Measurements from ENCODE around the gene IDE.
"Not testable (repeated sequence)": the region's sequence is repeated elsewhere in the genome, so short reads cannot be mapped to it uniquely, and the experiment has no call there.

The IDE gene

GRCh38 chr10:92573798-92574547, at the start of gene IDE:
TSS of gene IDE (minus strand) at chr10:92574093. CDS start at chr10:92574019, 74 bp downstream.
- peak within 1 kb of the TSS; percentile 86 for H3K4me3 Mint-ChIP-seq
- peaks cover 45% of the 10 kb centered on the region for H3K4me1 Mint-ChIP-seq (ENCODE audit: low read depth)
- no peaks in the 10 kb centered on the region for H3K27me3 Mint-ChIP-seq
- H3K36me3 Mint-ChIP-seq (ENCODE audit: low read depth) = peaks cover 20% of the 10 kb centered on the region
- peak within 1 kb of the TSS; percentile 80 for H3K27ac Mint-ChIP-seq
- H3K9me3 Mint-ChIP-seq = no peaks in the 10 kb centered on the region

- Mint-ChIP-seq H3K4me1 (ENCODE audit: low read depth) (no peaks in the 10 kb centered on the region), H3K36me3 (ENCODE audit: low read depth) (peaks cover 70% of the 10 kb centered on the region), H3K27ac (no peak overlapping the region), H3K4me3 (no peak overlapping the region), H3K27me3 (no peaks in the 10 kb centered on the region), H3K9me3 (no peaks in the 10 kb centered on the region)
Observed at GRCh38 chr10:92619368-92619767, 45.5 kb upstream of the IDE start.

GRCh38 chr10:92615515-92615914, 41.6 kb upstream of the IDE start:
- no peak overlapping the region for H3K4me3 Mint-ChIP-seq
- no peaks in the 10 kb centered on the region for H3K4me1 Mint-ChIP-seq (ENCODE audit: low read depth)
- H3K36me3 Mint-ChIP-seq (ENCODE audit: low read depth) = peaks cover 57% of the 10 kb centered on the region
- H3K9me3 Mint-ChIP-seq = no peaks in the 10 kb centered on the region
- no peak overlapping the region for H3K27ac Mint-ChIP-seq
- H3K27me3 Mint-ChIP-seq = no peaks in the 10 kb centered on the region

GRCh38 chr10:92604841-92605240, 30.9 kb upstream of the IDE start:
- Mint-ChIP-seq H3K4me1 (ENCODE audit: low read depth) (peaks cover 27% of the 10 kb centered on the region), H3K36me3 (ENCODE audit: low read depth) (peaks cover 55% of the 10 kb centered on the region), H3K27ac (no peak overlapping the region), H3K4me3 (no peak overlapping the region), H3K9me3 (no peaks in the 10 kb centered on the region), H3K27me3 (no peaks in the 10 kb centered on the region)

- peaks cover 33% of the 10 kb centered on the region for H3K4me1 Mint-ChIP-seq (ENCODE audit: low read depth)
- no peaks in the 10 kb centered on the region for H3K9me3 Mint-ChIP-seq
- H3K27ac Mint-ChIP-seq = no peak overlapping the region
- peaks cover 36% of the 10 kb centered on the region for H3K36me3 Mint-ChIP-seq (ENCODE audit: low read depth)
- no peaks in the 10 kb centered on the region for H3K27me3 Mint-ChIP-seq
- H3K4me3 Mint-ChIP-seq = no peak overlapping the region
Observed at GRCh38 chr10:92598321-92598720, 24.4 kb upstream of the IDE start.

GRCh38 chr10:92595505-92595904, 21.6 kb upstream of the IDE start:
- peak overlapping the region; percentile 67 for H3K4me3 Mint-ChIP-seq
- H3K27ac Mint-ChIP-seq = no peak overlapping the region
- H3K27me3 Mint-ChIP-seq = no peaks in the 10 kb centered on the region
- peaks cover 27% of the 10 kb centered on the region for H3K36me3 Mint-ChIP-seq (ENCODE audit: low read depth)
- peaks cover 32% of the 10 kb centered on the region for H3K4me1 Mint-ChIP-seq (ENCODE audit: low read depth)
- no peaks in the 10 kb centered on the region for H3K9me3 Mint-ChIP-seq

- Mint-ChIP-seq H3K27me3 (no peaks in the 10 kb centered on the region), H3K4me1 (ENCODE audit: low read depth) (peaks cover 35% of the 10 kb centered on the region), H3K27ac (peak overlapping the region; percentile 96), H3K36me3 (ENCODE audit: low read depth) (peaks cover 27% of the 10 kb centered on the region), H3K9me3 (no peaks in the 10 kb centered on the region), H3K4me3 (peak overlapping the region; percentile 90)
Observed at GRCh38 chr10:92593619-92594588, 20.0 kb upstream of the IDE start.

GRCh38 chr10:92592761-92593618, 19.1 kb upstream of the IDE start, which contains the start of gene KIF11:
TSS of gene KIF11 (plus strand) at chr10:92593130. CDS start at chr10:92593376, 246 bp downstream.
- Mint-ChIP-seq H3K27ac (peak within 1 kb of the TSS; percentile 96), H3K9me3 (no peaks in the 10 kb centered on the region), H3K27me3 (no peaks in the 10 kb centered on the region), H3K4me1 (ENCODE audit: low read depth) (peaks cover 35% of the 10 kb centered on the region), H3K4me3 (peak within 1 kb of the TSS; percentile 90), H3K36me3 (ENCODE audit: low read depth) (peaks cover 21% of the 10 kb centered on the region)

GRCh38 chr10:92591550-92592022, 17.7 kb upstream of the IDE start:
- H3K36me3 Mint-ChIP-seq (ENCODE audit: low read depth) = peaks cover 15% of the 10 kb centered on the region
- peak overlapping the region; percentile 96 for H3K27ac Mint-ChIP-seq
- no peaks in the 10 kb centered on the region for H3K27me3 Mint-ChIP-seq
- peaks cover 32% of the 10 kb centered on the region for H3K4me1 Mint-ChIP-seq (ENCODE audit: low read depth)
- peak overlapping the region; percentile 90 for H3K4me3 Mint-ChIP-seq
- no peaks in the 10 kb centered on the region for H3K9me3 Mint-ChIP-seq

- Mint-ChIP-seq H3K27me3 (no peaks in the 10 kb centered on the region), H3K36me3 (ENCODE audit: low read depth) (peaks cover 11% of the 10 kb centered on the region)
Observed at GRCh38 chr10:92590623-92591549, 17.0 kb upstream of the IDE start.

GRCh38 chr10:92582347-92582746, 8.5 kb upstream of the IDE start:
- not testable (repeated sequence) for H3K4me1 Mint-ChIP-seq (ENCODE audit: low read depth); H3K4me3 Mint-ChIP-seq; H3K27me3 Mint-ChIP-seq; H3K9me3 Mint-ChIP-seq; H3K36me3 Mint-ChIP-seq (ENCODE audit: low read depth); H3K27ac Mint-ChIP-seq

More at GRCh38 chr10:92590623-92591549, 17.0 kb upstream of the IDE start:
- peak overlapping the region; percentile 91 for H3K27ac Mint-ChIP-seq
- H3K4me3 Mint-ChIP-seq = peak overlapping the region; percentile 90
- no peaks in the 10 kb centered on the region for H3K9me3 Mint-ChIP-seq
- H3K4me1 Mint-ChIP-seq (ENCODE audit: low read depth) = peaks cover 29% of the 10 kb centered on the region

- H3K27ac Mint-ChIP-seq = no peak overlapping the region
- H3K4me1 Mint-ChIP-seq (ENCODE audit: low read depth) = peaks cover 37% of the 10 kb centered on the region
- no peaks in the 10 kb centered on the region for H3K27me3 Mint-ChIP-seq
- H3K4me3 Mint-ChIP-seq = no peak overlapping the region
- no peaks in the 10 kb centered on the region for H3K9me3 Mint-ChIP-seq
- H3K36me3 Mint-ChIP-seq (ENCODE audit: low read depth) = peaks cover 8% of the 10 kb centered on the region
Observed at GRCh38 chr10:92575961-92576360, 2.1 kb upstream of the IDE start.

GRCh38 chr10:92574548-92575261, 812 bp upstream of the IDE start:
- Mint-ChIP-seq H3K36me3 (ENCODE audit: low read depth) (peaks cover 13% of the 10 kb centered on the region), H3K27me3 (no peaks in the 10 kb centered on the region), H3K4me1 (ENCODE audit: low read depth) (peaks cover 42% of the 10 kb centered on the region), H3K27ac (peak overlapping the region; percentile 80), H3K4me3 (peak overlapping the region; percentile 86), H3K9me3 (no peaks in the 10 kb centered on the region)

Data from stimulated activated naive CD8-positive, alpha-beta T cell treated with anti-CD3 and anti-CD28 coated beads, Interleukin-15, Interleukin-2, amounts not matched to agents 100 ng/mL and 50 ng/mL, for 24 hours (primary cell).